ENCODE measurements around the gene CLMN.
"Not testable (repeated sequence)": the region's sequence is repeated elsewhere in the genome, so short reads cannot be mapped to it uniquely, and the experiment has no call there.

The CLMN gene

DNA sequence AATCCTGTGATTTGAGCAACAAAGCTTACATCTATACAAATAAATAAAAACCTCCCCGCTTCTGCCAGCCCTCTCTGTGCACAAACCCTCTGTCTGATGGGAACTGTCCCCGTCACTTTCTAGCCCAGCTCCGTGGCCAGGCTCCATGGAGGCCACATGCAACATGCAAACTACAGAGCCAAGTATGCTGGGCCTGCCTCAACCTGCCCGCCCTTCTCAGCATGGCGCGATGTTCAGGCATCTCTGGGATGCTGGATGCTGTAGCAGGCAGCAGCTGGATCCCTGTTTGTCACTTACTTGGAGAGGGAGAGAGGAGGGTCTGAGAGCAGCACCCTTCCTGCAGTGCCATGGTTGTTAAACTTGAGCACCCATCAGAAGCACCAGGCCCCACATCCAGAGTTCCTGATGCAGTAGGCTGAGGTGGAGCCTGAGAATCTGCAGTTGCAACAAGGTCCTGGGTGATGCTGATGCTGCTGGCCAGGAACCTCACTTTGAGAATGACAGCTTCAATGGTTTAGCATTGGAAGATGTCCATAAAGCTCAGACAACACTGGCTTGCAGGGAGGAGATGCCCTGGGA lies 32.4 kb downstream of the CLMN start:
- no peak for DNase-seq (ENCODE audit: low read depth, low spot score)

DNA sequence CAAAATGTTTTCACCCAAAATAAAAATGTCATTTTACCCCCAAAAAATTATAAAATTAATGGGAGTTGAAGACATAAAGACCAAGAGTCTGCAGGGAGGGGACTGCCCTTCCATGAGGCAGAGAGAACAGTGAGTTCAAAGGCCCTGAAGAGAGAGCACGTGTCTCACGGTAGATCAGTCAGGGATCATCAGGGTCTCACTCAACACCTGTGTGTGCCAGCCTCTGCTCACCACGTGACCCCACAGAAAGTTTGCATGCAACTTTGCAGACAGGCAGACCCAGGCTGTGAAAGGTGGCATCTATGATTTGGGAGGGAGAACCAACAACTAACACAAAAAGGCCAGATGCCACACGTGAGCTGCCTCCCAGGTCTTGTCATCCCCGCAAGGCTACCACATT lies 33.1 kb downstream of the CLMN start:
- DNase-seq (ENCODE audit: low read depth, low spot score): no peak

DNA sequence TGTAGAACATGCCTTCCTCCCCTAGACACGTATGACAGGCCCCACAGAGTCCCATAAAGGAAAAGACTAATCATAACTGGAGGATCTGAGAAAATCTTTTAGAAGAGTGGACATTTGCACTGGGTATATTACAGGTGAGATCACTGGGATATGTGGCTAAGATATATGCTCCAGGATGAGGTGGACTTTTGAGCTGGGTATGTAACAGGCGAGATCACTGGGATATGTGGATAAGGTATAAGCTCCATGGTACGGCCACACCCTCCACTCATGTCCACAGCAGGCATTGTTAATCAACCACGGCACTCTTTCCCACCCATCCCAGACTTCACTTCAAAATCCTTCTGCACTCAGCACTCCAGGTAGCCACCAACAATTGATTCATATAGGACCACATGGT lies 34.1 kb downstream of the CLMN start:
- no peak for DNase-seq (ENCODE audit: low read depth, low spot score)

DNA sequence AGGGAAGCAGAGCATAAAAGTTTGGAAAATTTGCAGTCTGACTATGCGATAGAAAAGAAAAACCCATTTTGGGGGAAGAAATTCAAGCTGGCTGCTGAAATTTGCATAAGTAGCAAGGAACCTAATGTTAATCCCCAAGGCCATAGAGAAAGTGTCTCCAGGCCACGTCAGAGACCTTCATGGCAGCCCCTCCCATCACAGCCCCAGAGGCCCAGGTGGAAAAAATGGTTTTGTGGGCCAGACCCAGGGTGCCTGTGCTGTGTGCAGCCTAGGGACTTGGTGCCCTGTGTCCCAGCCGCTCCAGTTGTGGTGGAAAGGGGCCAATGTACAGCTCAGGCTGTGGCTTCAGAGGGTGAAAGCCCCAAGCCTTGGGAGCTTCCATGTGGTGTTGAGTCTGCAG lies 35.9 kb downstream of the CLMN start:
- not testable (repeated sequence) for DNase-seq (ENCODE audit: low read depth, low spot score)

DNA sequence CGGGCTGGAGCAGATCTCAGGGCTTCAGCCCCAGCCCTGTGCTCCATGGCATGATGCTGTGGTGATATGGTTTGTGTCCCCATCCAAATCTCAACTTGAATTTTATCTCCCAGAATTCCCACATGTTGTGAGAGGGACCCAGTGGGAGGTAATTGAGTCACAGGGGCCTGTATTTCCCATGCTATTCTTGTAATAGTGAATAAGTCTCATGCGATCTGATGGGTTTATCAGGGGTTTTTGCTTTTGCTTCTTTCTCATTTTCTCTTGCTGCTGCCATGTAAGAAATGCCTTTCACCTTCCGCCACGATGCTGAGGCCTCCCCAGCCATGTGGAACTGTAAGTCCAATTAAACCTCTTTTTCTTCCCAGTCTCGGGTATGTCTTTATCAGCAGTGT lies 36.7 kb downstream of the CLMN start:
- DNase-seq (ENCODE audit: low read depth, low spot score): not testable (repeated sequence)

DNA sequence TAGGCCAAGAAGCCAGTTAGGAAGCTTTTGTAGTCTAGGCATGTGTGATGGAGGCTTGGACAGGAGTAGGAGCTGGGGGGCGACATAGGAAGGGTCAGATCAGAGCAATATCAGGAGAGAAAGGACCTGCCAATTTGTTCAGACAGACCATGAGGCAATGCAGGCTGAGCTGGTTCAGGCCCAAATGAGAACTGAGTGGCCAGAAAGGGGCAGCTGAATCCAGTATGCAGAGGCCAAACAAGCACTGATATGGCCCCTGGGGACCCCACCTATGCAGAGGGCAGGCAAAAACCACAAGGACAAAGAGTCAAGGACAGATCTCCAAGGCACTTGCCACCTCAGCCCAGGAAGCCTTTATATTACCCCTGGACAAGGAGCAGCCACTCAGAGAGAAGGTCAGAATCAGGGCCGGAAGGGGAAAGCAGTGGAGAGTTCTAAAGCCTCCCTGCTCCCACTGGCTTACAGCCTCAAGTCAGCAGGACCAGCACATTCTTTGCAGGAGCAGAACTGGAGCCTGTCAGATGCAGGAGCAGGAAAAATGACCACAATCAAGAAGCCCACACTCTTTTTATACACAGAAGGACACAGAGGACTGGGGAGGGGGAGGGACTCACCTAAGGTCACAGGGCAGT lies 37.2 kb downstream of the CLMN start:
- DNase-seq (ENCODE audit: low read depth, low spot score): no peak

DNA sequence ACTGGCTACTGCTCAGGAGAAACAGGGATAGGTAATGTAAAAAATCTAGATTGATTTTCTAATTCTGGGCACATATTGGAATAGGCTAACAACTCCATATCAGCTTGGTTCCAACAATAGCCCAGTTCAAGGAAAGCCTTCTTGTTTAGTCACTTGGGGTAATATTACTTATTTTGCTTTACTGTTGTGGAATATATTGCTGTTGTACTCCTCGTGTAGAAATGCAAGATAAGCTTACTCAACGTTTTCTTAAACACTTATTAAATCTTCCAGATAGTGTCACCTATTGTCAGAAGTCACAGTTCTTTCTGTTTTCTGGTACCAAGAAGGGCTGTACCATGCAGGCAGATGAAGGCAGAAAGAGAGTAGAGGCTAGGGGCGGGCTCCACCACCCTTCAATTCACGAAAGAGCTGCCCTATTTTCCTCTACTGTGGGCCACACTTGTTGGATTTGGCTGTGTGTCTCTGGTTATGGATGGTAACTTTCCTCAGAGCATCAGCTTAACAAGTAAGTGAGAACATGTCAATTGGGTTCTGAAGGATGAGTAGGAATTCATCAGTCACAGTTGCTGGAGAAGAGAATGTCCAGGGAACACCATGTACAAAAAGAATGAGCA lies 38.0 kb downstream of the CLMN start:
- no peak for DNase-seq (ENCODE audit: low read depth, low spot score)

DNA sequence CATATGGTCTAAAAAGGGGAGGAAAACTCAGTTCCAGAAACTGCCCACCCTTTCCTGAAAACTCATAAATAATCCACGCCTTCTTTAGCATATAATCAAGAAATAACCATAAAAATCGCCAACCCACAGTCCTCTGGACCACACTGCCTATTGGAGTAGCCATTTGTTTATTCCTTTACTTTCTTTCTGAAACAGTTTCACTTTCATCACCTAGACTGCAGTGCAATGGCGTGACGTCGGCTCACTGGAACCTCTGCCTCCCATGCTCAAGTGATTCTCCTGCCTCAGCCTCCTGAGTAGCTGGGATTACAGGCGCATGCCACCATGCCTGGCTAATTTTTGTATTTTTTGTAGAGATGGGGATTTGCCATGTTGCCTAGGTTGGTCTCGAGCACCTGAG lies 44.2 kb downstream of the CLMN start:
- no peak for DNase-seq (ENCODE audit: low read depth, low spot score)

DNA sequence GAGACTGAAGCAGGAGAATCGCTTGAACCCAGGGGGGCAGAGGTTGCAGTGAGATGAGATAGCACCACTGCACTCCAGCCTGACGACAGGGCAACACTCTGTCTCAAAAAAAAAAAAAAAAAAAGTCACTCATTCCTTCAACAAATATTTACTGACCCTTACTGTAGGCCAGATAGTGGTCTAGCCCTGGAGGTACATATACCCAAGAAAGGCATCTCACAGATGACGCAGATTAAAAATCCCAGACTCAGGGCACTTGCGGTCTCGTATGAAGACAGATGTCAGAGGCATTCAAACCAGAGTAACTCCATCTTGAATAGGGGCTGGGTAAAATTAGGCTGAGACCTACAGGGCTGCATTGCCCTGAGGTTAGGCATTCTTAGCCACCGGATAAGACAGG lies 44.8 kb downstream of the CLMN start:
- DNase-seq (ENCODE audit: low read depth, low spot score): no peak

DNA sequence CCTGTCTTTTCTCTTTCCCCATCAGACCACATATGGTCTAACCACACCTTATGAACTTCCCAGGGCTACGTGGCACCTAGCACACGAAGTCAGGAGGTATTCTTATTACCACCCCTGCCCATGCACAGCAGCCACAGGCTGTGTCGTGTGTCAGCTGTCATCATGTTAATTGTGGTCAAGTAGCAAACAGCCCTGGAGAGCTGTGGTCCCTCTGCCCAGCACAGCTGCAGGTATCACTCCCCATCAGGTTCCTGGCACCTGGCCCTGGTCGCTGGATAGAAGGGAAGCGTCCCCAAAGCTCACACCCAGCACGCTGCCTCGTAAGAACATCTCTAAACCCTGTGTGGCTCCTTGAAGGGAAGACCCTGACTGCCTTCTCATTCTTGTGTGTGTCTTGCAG lies 45.4 kb downstream of the CLMN start:
- DNase-seq (ENCODE audit: low read depth, low spot score): no peak

DNA sequence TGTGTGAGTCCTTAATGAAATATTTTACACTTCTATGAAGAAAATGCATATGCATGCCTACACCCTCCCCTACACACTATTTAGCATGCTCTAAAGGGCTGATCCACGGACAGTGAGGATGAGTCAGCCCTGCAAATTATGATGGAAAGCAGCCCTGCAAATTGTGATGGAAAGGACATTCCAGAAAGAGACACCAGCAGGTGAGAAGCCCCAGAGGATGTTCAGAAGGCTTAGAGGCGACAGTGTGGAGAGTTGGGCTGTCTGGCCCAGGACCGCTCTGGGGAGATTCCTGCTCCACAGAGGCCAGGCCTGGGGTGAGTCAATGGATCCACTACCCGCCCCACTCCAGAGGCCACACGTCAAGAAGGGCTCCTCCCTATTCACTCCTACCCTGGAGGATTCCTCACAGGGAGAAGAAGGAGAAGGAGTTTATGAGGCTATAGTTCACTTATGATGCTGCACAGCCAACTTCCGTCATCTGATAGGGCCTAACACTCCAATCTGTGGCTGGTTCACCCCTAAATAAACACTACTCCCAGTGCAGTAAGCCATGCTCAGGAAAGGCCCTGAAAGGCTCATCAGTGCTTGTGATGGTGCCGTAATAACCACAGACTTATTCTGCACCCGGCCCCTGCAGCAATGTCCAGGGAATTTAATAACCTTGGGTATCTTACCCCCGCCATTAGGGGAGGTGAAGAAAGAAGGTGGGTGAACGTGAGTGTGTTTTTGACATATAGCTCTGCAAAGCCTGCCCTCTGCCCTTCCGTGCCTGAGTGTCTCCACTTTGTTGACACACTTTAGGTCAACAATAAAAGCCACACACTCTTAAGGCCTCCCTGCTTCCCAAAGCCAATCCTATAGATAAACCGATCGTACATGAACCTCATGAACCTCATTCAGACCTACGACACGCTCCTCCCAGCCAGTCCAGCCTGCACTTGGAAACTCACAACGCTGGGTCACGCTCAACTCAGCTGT lies 46.4 kb downstream of the CLMN start:
- no peak for DNase-seq (ENCODE audit: low read depth, low spot score)

DNA sequence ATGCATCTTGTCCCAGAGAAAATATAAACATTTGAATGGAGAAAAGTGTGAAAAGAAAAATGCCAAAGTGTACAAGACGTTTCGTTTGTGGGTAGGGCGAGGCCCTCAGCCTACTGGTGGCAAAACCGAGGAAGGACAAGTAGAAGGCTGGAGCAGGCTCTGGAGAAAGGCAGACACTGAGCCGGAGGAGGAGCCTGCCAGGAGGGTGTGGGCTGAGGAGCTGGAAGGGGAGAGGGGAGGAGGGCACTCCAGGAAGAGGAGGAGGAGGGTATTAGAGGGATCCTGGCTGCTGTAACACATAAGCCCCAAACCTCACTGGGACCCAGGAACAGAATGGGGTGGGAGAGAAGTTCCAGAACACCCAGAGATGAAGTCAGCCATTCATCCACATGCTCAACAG lies 47.7 kb downstream of the CLMN start:
- no peak for DNase-seq (ENCODE audit: low read depth, low spot score)

DNA sequence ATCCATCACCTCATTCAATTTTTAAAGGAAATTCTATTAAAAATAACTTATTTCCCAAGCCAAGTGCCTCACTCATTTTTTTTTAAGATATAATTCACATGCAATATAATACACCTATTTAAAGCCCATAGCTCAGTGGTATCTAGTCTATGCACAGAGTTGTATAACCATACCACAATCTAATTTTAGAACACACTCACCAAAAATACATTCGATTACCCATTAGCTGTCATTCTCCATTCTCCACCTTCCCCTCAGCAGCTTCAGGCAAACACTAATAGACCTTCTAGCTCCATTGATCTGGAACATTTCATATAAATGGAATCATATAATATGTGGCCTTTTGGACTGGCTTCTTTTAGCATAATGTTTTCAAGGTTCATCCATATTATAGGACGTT lies 49.5 kb downstream of the CLMN start:
- DNase-seq (ENCODE audit: low read depth, low spot score): no peak

DNA sequence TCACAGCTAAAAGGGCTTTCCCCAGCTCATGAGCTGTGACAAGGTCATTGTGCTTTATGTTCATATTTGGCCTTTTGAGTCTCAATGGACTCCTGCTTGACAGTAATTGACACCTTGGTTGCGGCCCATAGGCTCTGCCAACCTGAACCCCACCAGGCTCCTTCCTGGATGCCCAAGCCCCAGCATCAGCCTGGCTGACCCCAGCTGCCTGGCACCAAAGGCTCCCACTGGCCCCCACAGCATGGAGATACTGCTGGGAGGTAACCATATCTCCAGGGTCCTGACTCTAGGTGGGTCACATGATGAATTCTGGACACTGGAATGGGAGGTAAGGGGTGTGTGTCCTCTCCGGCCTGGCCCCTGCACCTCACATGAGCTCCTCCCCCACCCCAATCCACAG lies 50.2 kb downstream of the CLMN start:
- no peak for DNase-seq (ENCODE audit: low read depth, low spot score)

DNA sequence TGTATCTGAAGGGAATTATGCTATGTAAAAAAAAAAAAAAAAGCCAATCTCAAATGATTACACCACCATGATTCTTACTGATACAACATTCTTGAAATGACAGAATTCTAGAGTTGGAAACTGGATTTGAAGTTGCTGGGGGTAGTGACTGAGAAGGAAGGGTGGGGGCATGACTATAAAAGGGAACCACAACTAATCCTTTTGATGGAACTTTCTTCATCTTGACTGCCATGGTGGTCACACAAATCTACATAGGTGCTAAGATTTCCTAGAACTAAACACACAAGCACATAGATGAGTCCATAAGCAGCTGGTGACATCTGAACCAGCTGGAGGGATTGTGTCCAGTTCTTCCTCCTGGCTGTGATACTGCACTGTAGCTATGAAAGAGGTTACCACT lies 51.4 kb downstream of the CLMN start:
- DNase-seq (ENCODE audit: low read depth, low spot score): no peak

DNA sequence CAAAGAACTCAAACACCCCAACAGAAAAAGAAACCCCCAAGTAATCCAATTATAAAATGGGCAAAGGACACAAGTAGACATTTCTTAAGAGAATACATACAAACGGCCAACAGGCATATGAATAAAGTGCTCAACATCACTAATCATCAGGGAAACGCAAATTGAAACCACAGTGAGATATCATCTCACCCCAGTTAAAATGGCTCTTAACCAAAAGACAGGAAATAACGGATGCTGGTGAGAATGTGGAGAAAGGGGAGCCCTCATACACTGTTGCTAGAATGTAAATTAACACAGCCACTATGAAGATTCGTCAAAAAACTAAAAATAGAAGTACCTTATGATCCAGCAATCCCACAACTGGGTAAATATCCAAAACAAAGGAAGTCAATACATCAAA lies 52.4 kb downstream of the CLMN start:
- DNase-seq (ENCODE audit: low read depth, low spot score): no peak

DNA sequence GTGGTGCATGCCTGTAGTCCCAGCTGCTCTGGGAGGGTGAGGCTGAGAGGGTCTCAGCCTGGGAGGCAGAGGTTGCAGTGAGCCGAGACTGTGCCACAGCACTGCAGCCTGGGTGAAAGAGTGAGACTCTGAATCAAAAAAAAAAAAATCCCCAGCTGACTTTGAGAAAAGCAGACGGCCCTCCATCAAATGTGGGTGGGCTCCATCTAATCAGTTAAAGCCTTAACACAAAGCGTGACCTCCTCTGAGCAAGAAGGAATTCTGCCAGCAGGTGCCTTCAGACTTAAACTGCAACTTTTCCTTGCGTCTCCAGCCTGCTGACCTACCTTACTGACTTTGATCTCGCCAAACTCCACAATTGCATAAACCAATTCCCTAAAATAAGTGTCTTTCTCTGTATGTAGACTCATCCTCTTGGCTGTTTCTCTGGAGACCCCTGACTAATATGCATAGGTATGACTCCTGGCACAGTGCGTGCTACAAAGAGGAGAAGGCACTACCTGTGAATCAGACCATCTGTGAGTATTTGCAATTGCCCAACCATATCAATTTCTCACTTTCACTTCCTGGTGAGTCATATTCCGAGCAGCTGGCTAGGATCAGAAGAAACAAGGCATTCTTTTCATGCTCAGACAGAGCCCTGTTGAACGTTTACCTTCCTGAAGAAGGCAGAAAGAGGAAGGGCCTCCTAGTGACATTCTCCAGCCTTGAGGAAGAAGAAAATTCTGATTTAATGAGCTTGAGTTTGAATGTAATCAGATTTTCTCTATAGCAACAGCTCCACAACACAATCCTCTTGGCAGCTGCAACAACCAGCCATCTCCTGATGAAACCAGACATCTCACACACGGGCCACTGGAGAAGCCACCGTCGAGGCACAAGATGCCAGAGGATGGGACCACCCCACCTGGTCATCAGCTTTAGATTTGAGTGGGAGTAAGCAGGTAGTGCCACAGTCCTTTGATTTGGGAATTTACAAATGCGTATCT lies 54.3 kb downstream of the CLMN start:
- no peak for DNase-seq (ENCODE audit: low read depth, low spot score)

DNA sequence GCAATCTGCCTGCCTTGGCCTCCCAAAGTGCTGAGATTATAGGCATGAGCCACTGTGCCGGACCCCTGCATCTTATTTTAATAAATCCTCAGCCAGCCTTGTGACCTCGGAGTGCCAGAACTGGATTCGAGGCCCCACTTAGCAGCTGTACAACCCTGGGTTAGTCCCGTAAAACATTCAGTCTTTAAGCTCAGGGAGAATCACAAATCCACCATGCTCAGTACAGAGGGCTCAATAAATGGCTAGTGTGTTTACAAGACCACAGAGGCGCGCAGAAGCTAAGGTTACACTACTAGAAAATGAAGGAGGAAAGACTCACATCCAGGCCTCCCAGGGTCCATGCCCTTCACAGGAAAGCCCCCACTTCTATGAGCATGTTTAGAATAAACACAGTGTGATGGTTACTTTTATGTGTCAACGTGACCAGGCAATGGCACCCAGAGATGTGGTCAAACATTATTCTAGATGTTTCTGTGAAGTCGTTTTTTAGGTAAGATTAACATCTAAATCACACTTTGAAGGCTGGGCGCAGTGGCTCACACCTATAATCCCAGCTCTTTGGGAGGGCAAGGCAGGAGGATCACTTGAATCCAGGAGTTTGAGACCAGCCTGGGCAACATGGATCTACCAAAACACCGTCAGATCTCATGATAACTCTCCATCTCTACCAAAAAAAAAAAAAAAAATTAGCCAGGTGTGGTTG lies 55.3 kb downstream of the CLMN start:
- DNase-seq (ENCODE audit: low read depth, low spot score): no peak

DNA sequence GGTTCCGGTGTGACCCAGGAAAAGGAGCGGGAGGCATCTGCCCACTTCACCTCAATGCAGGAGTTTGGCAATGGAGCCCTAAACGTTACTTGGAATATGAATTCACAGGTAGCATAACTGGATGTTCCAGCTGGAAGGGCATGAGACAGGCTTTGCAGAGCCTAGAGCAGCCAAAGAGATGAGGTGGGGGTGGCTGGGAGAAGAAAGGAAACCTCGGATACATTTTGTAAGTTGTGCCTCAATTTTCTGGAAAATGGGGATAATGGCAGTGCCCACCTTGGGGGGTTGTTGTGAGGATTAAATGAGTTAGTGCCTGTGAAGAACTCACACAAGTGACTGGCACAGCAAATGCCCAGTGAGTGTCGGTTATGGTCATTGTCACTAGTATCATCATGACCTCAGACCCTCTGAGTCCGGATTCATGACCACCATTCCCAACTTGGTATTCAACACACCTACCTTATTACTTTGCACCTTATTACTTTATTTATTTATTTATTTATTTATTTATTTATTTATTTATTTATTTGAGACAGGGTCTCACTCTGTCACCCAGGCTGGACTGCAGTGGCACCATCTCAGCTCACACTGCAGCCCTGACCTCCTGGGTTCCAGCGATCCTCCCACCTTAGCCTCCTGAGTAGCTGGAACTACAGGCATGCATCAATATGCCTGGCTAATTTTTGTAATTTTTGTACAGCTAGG lies 56.0 kb downstream of the CLMN start:
- DNase-seq (ENCODE audit: low read depth, low spot score): no peak

DNA sequence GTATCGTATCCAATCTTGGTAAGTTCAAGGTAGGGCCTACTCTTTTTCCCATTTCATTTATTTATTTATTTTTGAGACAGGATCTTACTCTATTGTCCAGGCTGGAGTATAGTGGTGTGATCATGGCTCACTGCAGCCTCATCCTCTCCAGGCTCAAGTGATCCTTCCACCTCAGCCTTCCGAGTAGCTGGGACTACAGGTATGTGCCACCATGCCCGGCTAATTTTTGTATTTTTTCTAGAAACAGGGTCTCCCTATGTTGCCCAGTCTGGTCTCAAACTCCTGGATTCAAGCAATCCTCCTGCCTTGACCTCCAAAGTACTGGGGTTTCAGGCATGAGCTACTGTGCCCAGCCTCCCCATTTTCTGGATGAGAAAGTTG lies 57.2 kb downstream of the CLMN start:
- no peak for DNase-seq (ENCODE audit: low read depth, low spot score)
